Neutrophil (primary cell): ENCODE measurements around the gene NCOA3.

Experiments used
- H3K27ac ChIP-seq: fragments of 200-600 bp; sonication (generic); 2 replicates; pipeline ENCODE4 v1.5.1; 2016; ENCODE audit warnings: mild to moderate bottlenecking, moderate library complexity
- H3K27me3 ChIP-seq: fragments of 200-600 bp; sonication (generic); 2 replicates; pipeline ENCODE4 v1.6.0; 2016; ENCODE audit warnings: mild to moderate bottlenecking
- H3K36me3 ChIP-seq: fragments of 200-600 bp; sonication (generic); 2 replicates; pipeline ENCODE4 v1.5.1; 2017
- H3K4me1 ChIP-seq, 2 experiments: fragments of 200-600 bp in 1 of 2; sonication (generic) in 1 of 2; 1 replicate in 1 of 2; 2 replicates in 1 of 2; pipeline versions ENCODE4 v1.5.1 to v1.6.1; 2013 to 2016; ENCODE audit warnings: low read depth in 1 of 2, low read length in 1 of 2, mild to moderate bottlenecking in 1 of 2, moderate library complexity in 1 of 2; ENCODE audit not compliant: control insufficient read depth in 1 of 2, insufficient read depth in 1 of 2
- H3K4me3 ChIP-seq, 2 experiments: fragments of 200-600 bp in 1 of 2; sonication (generic) in 1 of 2; 1 replicate in 1 of 2; 2 replicates in 1 of 2; pipeline ENCODE4 v1.5.1; 2013 to 2016; ENCODE audit warnings: low read depth in 1 of 2, low read length in 1 of 2, mild to moderate bottlenecking in 1 of 2, moderate library complexity in 1 of 2
- H3K9me3 ChIP-seq: fragments of 200-600 bp; sonication (generic); 2 replicates; pipeline ENCODE4 v1.5.1; 2016
- TF ChIP-seq, protein P1 (sequence below): fragments of 200-600 bp; sonication (generic); IDR thresholded peaks from 2 replicates; pipeline ENCODE4 v1.5.1; 2016; ENCODE audit warnings: antibody characterized with exemption

The NCOA3 gene

DNA sequence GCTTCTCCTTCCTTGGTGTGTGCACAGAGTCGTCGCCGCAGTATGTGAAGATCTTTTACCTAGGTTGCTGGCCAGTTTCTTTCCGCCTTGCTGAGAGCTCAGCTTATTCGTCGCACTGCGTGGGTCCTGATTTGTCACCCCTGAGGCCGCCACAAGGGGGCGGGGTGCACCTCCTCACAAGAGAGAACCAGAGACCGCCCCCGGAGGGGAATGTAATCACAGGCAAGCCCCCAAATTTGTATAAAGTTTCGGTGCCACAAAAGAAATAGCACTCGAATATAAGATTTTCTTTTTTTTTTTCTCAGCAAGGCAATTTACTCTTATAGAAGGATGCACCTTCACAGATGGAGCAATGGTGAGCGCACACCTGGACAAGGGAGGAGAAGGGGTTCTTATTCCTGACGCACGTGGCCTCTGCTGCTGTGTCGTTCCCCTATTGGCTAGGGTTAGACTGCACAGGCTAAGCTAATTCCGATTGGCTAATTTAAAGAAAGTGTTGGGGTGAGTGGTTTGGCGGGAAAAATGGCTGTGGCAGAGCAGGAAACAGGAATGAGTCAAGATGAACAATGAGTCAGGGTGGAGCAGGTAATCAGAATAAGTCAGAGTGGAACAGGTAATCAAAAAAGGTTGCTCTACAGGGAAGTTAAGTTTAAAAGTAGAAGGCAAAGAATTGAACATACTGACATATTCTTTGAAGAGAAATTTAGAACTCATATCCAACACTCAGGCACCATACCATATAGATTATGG lies 19.5 kb downstream of the NCOA3 start:
- H3K9me3 ChIP-seq, result no peaks in the 10 kb centered on the region
- no peaks in the 10 kb centered on the region for H3K27me3 ChIP-seq
- no peak overlapping the region for H3K27ac ChIP-seq
- peaks cover 5% of the 10 kb centered on the region for H3K36me3 ChIP-seq
- H3K4me1 ChIP-seq, result peaks cover 0 to 9% of the 10 kb centered on the region in 2 experiments
- no peak overlapping the region for H3K4me3 ChIP-seq
- TF ChIP-seq, protein P1, sequence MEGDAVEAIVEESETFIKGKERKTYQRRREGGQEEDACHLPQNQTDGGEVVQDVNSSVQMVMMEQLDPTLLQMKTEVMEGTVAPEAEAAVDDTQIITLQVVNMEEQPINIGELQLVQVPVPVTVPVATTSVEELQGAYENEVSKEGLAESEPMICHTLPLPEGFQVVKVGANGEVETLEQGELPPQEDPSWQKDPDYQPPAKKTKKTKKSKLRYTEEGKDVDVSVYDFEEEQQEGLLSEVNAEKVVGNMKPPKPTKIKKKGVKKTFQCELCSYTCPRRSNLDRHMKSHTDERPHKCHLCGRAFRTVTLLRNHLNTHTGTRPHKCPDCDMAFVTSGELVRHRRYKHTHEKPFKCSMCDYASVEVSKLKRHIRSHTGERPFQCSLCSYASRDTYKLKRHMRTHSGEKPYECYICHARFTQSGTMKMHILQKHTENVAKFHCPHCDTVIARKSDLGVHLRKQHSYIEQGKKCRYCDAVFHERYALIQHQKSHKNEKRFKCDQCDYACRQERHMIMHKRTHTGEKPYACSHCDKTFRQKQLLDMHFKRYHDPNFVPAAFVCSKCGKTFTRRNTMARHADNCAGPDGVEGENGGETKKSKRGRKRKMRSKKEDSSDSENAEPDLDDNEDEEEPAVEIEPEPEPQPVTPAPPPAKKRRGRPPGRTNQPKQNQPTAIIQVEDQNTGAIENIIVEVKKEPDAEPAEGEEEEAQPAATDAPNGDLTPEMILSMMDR, result no peak

DNA sequence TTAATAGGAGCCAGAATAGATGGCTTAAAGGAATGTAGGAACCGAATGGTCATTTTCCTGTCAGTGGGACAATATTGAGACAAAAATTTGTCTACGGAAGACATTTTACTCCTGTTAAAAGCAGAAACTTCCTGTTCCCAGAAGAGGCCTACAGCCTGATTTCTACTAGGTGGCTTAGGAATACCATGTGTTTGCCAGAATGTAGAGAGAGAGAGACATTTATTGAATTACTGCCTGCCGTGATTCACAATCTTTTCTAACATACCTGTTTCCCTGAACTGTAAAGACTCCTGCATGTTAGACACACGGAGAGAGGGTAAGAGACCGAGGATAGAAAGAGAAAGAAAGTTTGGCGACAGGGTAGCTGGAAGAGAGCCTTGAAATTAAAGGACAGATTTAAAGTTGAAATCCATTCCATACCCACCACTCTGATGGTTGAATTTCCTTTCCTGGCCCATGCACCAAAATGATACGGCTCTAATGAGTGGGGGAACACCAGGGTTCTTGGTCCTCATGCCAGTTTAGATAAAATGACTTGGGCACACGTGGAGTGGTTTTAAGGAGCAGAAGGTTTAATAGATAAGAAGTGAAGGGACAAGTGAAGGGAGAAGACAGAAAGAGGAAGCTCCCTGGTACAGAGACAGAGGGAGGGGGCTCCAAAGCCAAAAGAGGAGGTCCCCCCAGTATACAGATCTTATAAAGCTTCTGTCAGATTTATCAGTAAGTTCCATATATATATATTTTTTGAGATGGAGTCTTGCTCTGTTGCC lies 22.5 kb downstream of the NCOA3 start:
- H3K27ac ChIP-seq, result peak overlapping the region; percentile 57
- no peak overlapping the region for H3K4me3 ChIP-seq

DNA sequence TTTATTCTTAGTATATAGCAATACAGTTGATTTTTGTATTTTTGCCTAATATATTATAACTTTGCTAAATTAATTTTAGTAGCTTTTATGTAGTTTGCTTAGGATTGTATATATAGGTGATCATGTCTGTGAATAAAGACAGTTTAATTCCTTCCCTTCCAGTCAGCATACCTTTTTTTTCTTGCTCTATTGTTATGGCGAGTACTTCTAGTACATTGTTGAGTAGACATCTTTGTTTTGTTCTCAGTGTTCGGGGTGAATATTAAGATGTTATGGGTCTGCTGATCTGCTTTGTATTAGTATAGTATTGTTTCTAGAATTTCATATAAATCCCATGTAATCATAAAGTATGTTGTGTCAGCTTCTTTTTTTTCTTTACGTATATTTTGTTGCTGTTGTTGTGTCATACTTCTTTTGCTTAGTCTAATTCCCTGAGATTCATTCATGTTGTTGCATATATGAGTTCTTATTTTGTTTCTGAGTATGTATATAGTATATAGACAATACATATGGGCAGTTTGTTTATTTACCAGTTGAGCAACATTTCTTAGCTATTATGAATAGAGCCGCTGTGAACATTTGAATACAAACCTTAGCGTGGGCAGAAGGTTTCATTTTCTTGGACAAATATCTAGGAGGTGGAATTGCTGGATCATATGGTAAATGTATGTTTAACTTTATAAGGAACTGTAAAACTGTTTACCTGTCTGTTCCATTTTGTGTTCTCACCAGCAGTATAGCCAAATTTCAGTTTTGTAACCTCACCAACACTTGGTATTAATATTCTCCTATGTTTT lies 25.5 kb downstream of the NCOA3 start:
- no peak overlapping the region for H3K4me3 ChIP-seq
- H3K9me3 ChIP-seq, result no peaks in the 10 kb centered on the region
- H3K27me3 ChIP-seq, result no peaks in the 10 kb centered on the region
- TF ChIP-seq, protein P1, result no peak
- no peaks in the 10 kb centered on the region for H3K36me3 ChIP-seq
- peaks cover 11 to 27% of the 10 kb centered on the region in 2 experiments for H3K4me1 ChIP-seq
- H3K27ac ChIP-seq, result no peak overlapping the region

More for the DNA sequence above, 22.5 kb downstream of the NCOA3 start:
- H3K36me3 ChIP-seq, result peaks cover 5% of the 10 kb centered on the region
- H3K9me3 ChIP-seq, result no peaks in the 10 kb centered on the region
- H3K4me1 ChIP-seq, result peaks cover 0 to 9% of the 10 kb centered on the region in 2 experiments
- TF ChIP-seq, protein P1, result no peak
- H3K27me3 ChIP-seq, result no peaks in the 10 kb centered on the region

DNA sequence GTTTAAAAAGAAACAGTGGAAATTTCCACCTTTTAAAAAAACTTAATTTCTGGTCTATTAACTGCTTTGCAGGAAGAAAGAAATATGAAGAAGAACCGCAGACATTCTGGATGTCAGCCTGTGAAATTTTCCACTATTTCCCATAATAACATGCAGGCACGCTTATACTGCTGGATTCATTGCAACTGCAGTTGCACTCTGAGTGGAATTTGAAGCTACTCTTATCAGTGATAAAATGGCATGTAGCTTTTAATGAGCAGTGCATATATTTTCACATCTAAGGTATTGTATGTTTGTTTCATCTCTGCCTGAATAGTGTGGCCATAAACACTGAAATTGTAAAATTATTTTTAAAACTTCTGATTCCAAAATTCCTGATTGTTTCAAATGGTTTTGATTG lies 28.2 kb downstream of the NCOA3 start:
- H3K9me3 ChIP-seq, result no peaks in the 10 kb centered on the region
- H3K27ac ChIP-seq, result no peak overlapping the region
- TF ChIP-seq, protein P1, result no peak
- no peaks in the 10 kb centered on the region for H3K27me3 ChIP-seq
- H3K4me1 ChIP-seq, result peaks cover 11 to 19% of the 10 kb centered on the region in 2 experiments
- H3K4me3 ChIP-seq, result no peak overlapping the region
- no peaks in the 10 kb centered on the region for H3K36me3 ChIP-seq

DNA sequence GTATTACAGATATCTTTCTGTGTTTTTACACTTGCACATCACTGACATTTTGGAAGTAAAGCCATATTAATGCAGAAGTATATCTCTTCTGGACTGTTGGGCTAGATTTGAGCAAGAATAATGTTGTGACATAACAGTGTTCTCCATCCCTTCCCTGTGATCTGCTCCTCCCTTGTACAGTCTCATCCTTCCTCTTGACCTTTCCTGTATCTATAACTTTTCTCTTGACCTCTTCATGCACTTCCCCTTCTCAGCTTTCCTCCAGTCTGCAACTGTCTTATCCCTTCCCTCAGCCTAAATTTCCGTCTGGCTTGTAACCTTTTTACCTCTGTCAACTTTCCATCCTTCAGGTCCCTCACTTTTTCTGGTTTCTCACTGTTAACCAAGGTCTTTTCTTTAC lies 29.8 kb downstream of the NCOA3 start:
- TF ChIP-seq, protein P1, result no peak

More for the DNA sequence above, 29.8 kb downstream of the NCOA3 start:
- peak overlapping the region; percentile 61 for H3K27ac ChIP-seq
- H3K4me1 ChIP-seq, result peaks cover 11 to 19% of the 10 kb centered on the region in 2 experiments
- no peak overlapping the region for H3K4me3 ChIP-seq
- no peaks in the 10 kb centered on the region for H3K9me3 ChIP-seq
- no peaks in the 10 kb centered on the region for H3K27me3 ChIP-seq
- H3K36me3 ChIP-seq, result no peaks in the 10 kb centered on the region
